ENCODE results near the gene CFAP45. TPM values are rescaled to one million over a fixed set of nuclear protein-coding genes. Genes with fewer than 3 reads are reported as not detected.

The CFAP45 gene
- total and polyA plus RNA-seq, 2 experiments from 2014 or later, result 0.36 TPM; not detected in 1

GRCh38 chr1:159890390-159890789 is 9.6 kb downstream of the CFAP45 start (continued):
- no peak for TF ChIP-seq ZNF462 (CRISPR knock-in tag; IDR thresholded peaks at IDR 0.05)
- TF ChIP-seq EZH2phosphoT487 (IDR thresholded peaks at IDR 0.05; ENCODE audit: unreplicated experiment), result no peak

GRCh38 chr1:159889821-159890252 is 10.1 kb downstream of the CFAP45 start:
- Histone ChIP-seq H2AFZ (peak overlapping the region; percentile 80; the same call in 1 of the 2 replicates), H3K79me2 (replicated peaks; ENCODE audit: insufficient read depth) (no peaks in the 10 kb centered on the region), H3K27ac (ENCODE audit: low read depth) (no peak overlapping the region), H3K4me2 (no peak overlapping the region), H3F3A (replicated peaks; ENCODE audit: low read depth) (no peaks in the 10 kb centered on the region), H3K36me3 (ENCODE audit: insufficient read depth) (no peaks in the 10 kb centered on the region; the same call in 1 of the 2 replicates), H3K27me3 (ENCODE audit: insufficient read depth) (no peaks in the 10 kb centered on the region), H3K9me2 (ENCODE audit: insufficient read depth) (no peaks in the 10 kb centered on the region), H3K4me3 (no peak overlapping the region), H3K4me1 (ENCODE audit: insufficient read depth) (no peaks in the 10 kb centered on the region), H4K20me1 (replicated peaks; ENCODE audit: insufficient read depth) (no peaks in the 10 kb centered on the region)
- no peaks in the 10 kb centered on the region for H3K36me3 Mint-ChIP-seq (ENCODE audit: low read depth)
- H3K4me3 Mint-ChIP-seq, result no peak overlapping the region
- DNase-seq (ENCODE audit: low spot score), result no peak
- H3K9me3 Mint-ChIP-seq, result no peaks in the 10 kb centered on the region; the same call in 2 of the 3 replicates
- peaks cover 2% of the 10 kb centered on the region for H3K27me3 Mint-ChIP-seq (ENCODE audit: insufficient read depth, low read depth, poor library complexity)
- H3K4me1 Mint-ChIP-seq, result peaks cover 9% of the 10 kb centered on the region
- no peak for ATAC-seq
- H3K27ac Mint-ChIP-seq, result no peak overlapping the region
- TF ChIP-seq ZNF114 (CRISPR knock-in tag; IDR thresholded peaks at IDR 0.05), result no peak
- TF ChIP-seq EZH2 (IDR thresholded peaks at IDR 0.05; ENCODE audit: low read depth, unreplicated experiment), result no peak
- no peak for TF ChIP-seq REST (IDR thresholded peaks at IDR 0.05; ENCODE audit: unreplicated experiment)
- TF ChIP-seq ZNF462 (CRISPR knock-in tag; IDR thresholded peaks at IDR 0.05), result no peak
- TF ChIP-seq NANOG (IDR thresholded peaks at IDR 0.05; ENCODE audit: borderline replicate concordance), result no peak

Data from GM23338 (cell line).